ENCODE results near the gene GFI1B. TPM values are rescaled to one million over a fixed set of nuclear protein-coding genes. Genes with fewer than 3 reads are reported as not detected.
A peak's percentile ranks its signal among the peaks of the same experiment; 100 is the strongest.
"Not testable (repeated sequence)": the region's sequence is repeated elsewhere in the genome, so short reads cannot be mapped to it uniquely, and the experiment has no call there.

The GFI1B gene
- total RNA-seq, 1 donor from 2014 or later: not detected

DNA sequence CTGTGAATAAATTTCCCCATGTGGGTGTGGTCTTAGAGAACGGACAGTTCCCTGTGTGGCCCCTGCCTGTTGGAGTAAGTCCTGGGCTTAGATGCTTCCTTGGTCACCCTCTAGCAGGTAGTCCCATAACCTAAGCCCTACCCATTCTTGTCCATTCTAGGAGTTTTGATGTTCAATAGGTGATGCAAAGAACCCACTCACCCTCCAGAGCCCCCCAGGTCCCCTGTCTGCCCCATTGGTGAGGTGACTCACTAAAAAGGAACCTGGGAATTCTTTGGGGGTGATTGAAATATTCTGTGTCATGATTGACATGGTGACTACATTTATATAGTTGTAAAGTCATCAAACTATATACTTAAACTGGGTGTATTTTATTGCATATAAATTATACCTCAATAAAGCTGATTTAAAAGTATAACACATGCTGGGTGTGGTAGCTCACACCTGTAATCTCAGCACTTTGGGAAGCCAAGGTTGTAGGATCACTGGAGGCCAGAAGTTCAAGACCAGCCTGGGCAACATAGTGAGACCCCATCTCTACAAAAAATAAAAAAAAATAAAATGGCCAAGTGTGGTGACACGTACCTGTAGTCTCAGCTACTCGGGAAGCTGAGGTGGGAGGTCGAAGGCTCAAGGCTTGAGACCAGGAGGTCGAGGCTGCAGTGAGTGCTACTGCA lies 31.6 kb downstream of the GFI1B start:
- DNase-seq (ENCODE audit: low spot score): no peak

DNA sequence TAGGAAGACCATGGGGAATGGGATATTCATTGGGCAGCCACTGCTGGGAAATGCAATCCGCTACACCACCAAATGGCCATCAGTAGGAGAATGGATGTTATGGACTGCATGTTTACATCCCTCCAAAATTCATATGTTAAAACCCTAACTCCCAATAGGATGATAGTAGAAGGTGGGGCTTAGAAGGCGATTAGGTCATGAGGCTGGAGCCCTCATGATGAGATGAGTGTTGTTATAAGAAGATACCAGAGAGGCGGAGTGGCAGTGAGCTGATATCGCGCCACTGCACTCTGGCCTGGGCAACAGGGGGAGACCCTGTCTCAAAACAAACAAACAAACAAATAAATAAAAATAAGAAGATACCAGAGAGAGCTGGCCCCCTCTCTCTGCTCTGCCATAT lies 36.2 kb downstream of the GFI1B start:
- DNase-seq (ENCODE audit: low spot score): no peak

DNA sequence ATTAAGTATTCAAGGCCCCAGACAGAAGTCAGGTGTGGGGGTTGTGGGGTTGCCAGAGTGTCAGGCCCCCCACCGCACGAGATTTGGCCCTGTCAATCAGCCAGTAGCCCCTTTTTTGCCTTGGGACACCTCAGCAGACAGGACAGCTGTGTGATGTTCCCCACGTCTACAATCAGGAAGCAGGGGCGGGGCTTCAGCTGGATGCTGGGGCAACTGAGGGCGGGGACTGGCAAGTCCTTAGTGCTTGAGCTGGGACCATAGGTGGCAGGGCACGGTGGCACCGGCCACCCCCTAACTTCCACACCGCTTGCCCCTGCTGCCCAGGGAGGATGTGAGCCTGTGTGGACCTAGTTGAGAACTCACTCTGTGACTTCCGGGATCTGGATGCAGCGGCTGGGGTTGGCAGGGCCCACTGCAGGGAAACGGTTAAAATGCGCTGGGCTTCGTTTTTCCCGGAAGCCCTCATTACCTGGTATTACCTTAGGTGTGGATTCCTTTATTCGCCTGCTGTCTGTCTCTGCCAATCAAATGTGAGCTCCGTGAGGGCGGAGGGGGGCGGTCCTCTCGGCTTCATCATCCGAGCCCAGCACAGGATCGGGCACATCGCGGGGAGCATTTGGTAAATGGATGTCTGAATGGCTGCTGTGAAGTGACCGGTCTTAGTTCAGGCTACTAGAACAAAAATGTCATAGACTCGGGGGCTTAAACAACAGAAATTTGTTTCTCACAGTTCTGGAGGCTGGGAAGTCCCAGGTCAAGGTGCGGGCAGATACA lies 44.8 kb downstream of the GFI1B start:
- DNase-seq (ENCODE audit: low spot score): no peak

DNA sequence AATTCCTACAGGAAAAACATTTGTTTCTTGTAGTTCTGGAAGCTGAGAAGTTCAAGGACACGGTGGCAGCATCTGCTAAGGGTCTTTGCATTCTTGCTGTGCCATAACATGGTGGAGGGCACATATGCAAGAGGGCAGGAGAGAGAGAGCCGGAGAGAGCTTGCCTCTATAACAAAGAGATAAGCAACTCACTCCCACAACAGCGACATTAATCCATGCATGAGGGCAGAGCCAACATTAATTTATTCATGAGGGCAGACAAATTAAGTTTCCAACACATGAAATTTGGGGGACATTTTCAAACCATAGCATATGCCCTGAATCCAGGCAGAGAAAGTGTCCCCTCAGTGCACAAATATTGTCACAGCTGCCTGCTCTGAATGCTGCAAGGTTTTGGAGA lies 47.9 kb downstream of the GFI1B start:
- DNase-seq (ENCODE audit: low spot score): no peak

DNA sequence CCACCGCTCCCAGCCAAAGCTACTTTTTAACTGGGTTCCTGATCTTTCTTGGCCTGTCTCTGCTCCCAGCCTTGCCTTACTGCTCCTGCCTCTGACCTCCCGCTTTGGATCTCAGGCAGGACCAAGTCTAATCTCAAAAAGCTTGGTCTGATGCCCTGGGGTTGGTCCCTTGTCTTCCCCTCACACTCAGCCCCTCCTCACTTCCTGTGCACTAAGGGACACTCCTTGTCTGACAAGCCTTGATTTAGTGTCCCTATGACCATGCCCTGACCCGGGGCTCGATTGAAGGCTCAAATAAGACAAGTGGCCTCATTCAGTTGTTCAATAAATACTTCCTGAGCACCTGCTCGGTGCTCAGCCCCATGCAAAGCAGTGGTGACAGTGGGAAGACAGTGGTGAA lies 48.6 kb downstream of the GFI1B start:
- DNase-seq (ENCODE audit: low spot score): no peak

DNA sequence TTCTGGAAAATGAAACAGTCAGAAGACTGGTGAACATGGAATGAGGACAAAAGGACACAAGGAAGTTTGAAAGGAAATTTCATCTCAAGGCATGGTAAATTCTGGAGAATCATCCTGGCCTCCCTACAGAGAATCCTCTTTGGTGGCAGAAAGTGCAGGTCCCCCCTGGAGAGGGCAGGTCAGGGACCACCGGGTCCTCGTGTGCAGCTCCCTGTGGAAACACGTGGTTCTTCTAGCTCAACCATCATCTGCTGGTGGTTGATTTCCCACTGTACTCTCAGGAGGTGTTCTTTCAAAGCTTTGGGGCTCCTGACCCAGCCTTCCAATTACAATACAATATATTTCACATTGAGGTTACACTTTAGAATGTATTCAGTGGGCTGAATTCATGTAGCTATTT lies 49.7 kb downstream of the GFI1B start:
- DNase-seq (ENCODE audit: low spot score): no peak

DNA sequence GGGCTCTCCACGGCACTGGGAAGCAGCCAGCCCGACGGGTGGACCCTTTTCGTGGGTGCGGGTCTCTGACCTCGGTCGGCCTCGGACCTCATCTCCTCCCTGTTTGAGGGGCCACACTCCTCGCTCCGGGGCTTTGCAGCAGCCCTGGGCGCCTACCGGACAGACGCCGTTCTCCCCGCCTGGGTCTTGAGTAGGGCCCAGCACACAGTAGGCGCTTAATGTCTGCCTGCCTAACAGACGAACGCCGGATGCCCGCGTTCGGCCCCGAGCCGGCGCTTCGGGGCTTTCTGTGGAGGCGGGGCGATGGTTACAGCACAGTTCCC lies 51.5 kb downstream of the GFI1B start:
- no peak for DNase-seq (ENCODE audit: low spot score)

DNA sequence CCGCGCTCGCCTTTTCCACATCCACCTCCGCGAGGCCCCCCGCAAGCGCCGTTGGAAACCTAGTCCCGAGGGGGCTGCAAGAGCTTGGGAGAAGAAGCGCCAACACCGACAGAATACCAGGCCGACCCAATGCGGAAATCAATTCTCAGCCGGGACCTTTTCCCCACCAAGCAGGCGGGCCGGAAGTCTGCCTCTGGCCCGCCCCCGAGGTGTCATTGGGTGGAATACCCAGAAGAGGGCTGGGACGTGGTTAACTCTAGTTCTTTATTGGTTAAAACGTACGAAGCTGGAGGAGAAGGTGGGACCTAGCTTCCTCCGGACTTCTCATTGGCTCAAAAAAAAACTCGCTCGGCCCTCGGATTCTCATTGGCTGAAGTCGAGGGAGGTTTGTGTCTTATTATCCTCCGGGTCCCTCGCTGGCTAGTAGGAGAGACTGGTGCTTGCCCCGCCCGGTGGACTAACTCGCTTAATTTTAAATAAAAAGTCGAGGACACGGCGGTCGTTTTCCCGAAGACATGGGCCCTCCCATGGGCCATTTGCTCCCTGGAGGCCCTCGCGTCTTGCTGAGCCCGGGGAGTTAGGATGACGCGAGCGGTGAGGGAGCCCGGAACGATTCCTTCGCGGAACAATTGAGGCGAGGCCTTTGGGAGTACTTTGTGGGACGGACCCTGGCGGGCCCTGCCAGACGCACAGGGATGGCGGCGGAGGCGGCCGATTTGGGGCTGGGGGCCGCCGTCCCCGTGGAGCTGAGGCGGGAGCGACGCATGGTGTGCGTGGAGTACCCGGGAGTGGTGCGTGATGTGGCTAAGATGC lies 52.0 kb downstream of the GFI1B start, which contains the start of gene GTF3C5:
GTF3C5 (plus strand) TSS at position 681 of the 813 bp plus-strand sequence; CDS start at position 696, 15 bp downstream.
- DNase-seq (ENCODE audit: low spot score): peak; percentile 95

DNA sequence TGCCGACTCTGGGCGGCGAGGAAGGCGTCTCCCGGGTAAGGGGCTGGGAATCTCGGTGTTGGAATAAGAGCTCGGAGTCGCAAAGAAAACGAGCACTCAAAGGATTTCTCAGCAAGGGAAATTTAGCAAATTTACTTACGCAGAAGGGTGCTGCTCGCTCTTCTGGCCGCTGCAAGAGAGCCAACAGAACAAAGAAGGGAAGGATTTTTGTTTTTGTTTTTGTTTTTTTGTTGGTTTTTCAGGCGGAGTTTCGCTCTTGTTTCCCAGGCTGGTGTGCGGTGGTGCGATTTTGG lies 52.6 kb downstream of the GFI1B start:
- no peak for DNase-seq (ENCODE audit: low spot score)

DNA sequence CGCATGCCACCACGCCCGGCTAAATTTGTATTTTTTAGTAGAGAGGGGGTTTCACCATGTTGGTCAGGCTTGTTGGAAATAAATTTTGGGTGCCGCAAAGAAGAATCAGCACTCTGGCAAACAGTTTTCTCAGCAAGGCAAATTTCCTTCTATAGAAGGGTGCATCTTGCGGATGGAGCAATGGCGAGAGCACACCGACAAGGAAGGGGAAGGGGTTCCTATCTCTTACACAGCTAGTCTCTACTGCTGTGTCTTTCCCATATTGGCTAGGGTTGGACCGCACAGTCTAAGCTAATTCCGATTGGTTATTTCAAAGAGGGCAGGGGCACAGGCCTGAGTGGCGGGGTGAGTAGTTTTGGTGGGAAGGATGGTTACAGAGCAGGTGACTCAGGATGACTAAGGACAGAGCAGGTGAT lies 53.0 kb downstream of the GFI1B start:
- no peak for DNase-seq (ENCODE audit: low spot score)

DNA sequence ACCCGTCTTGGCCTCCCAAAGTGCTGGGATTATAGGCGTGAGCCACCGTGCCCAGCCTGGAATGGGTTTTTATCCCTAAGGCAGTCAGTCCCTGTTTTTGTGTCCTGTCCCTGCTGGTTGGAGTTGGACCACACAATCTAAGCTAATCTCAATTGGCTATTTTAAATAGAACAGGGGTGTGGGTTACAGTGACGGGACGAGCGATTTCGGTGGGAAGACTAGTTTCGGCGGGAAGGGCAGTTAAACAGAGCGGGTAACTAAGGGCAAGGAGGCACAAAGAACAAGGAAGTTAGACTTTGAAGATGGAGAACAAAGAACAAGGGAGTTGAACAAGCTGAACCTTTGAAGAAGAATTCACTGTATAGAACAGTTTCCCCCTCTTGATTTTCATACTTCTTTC lies 53.7 kb downstream of the GFI1B start:
- DNase-seq (ENCODE audit: low spot score): no peak

DNA sequence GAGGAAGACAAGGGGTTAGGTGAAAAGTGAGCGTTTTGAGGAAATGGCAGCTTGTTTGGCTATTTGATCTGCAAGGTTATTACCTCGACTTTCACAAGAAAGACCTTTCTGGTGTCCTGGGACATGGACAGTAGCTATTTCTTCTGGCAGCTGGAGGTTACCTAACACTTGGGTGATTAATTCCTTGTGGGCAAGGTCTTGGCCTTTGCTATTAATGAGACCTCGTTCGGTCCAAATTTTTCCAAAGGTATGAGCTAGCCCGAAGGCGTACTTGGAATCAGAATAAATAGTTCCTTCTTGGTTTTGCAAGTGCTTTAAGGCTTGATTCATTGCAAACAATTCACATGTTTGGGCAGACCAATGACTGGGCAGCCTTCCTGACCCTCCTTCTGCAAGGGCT lies 57.2 kb downstream of the GFI1B start:
- DNase-seq (ENCODE audit: low spot score): no peak

DNA sequence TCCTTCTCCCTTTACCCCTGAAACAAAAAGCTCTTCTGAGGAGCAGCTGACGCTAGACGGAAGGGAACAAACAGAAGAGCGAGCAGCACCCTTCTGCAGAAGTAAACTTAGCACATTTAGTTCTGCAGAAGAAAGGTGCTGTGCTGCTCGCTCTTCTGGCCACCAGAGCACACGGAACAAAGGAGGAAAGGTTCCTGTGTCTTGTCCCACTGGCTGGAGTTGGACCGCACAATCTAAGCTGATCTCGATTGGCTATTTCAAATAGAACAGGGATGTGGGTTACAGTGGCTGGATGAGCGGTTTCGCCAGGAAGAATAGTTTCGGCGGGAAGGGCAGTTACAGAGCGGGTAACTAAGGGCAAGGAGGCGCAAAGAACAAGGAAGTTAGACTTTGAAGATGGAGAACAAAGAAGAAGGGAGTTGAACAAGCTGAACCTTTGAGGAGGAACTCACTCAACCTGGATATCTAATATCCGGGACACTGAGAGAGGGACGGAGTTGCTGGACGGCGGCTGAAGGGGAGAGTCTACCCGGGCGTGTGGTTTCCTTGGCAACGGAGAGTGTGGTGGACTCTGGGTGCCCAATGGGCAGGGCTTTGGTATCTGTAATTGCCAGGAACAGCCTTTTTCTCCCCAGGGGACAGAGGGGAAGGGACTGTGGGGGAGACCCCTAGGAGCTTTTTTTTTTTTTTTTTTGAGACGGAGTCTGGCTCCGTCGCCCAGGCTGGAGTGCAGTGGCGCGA lies 59.5 kb downstream of the GFI1B start:
- DNase-seq (ENCODE audit: low spot score): no peak

DNA sequence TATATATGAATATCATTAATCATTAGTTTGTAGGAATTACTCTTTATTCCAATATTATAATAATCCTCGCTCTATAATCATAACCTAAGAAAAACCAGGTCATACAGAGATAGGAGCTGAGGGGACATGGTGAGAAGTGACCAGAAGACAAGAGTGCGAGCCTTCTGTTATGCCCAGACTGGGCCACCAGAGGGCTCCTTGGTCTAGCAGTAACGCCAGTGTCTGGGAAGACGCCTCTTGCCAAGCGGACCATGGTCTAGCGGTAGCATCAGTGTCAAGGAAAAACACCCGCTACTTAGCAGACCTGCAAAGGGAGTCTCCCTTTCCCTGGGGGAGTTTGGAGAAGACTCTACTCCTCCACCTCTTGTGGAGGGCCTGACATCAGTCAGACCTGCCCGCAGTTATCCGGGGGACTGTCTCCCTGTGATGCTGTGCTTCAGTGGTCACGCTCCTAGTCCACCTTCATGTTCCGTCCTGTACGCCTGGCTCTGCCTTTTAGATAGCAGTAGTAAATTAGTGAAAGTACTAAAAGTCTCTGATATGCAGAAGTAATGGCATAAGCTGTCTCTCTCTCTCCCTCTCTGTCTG lies 62.5 kb downstream of the GFI1B start:
- not testable (repeated sequence) for DNase-seq (ENCODE audit: low spot score)

Other genes starting within 250 kb of the GFI1B start
- 1.7 TPM for gene AK8, start 100.4 kb upstream of the GFI1B start, total RNA-seq
- 5.4 TPM for gene SPACA9, start 99.8 kb upstream of the GFI1B start, total RNA-seq
- 72.8 TPM for gene TSC1, start 34.1 kb upstream of the GFI1B start, total RNA-seq
- 60.7 TPM for gene GTF3C5, start 52.3 kb downstream of the GFI1B start, total RNA-seq
- gene CEL, start 83.3 kb downstream of the GFI1B start, total RNA-seq: 3.0 TPM
- gene RALGDS, start 142.5 kb downstream of the GFI1B start, total RNA-seq: 57.9 TPM
- gene GBGT1, start 185.2 kb downstream of the GFI1B start, total RNA-seq: 17.2 TPM
- not detected for gene OBP2B, start 230.6 kb downstream of the GFI1B start, total RNA-seq